Measurements from ENCODE around the gene PHACTR1.

DNA sequence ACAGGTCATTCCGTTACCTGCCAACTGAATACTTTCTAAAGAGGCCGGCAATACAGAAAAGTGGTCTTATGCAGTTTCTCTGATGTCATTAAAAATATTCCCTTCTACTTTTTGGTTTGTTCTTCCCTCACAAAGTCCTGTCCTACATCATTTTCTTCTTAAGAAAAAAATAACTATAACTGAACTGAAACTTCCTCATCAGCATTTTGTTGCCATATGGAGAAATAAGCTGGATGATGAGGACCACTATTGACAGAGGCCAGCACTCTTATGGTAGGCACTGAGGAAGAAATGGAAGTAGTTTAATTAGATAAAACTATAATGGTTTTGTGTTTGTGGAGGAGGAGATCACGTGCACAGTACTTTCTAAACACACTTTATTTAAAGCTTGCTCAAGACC is 274.9 kb downstream of the PHACTR1 start:
- TF ChIP-seq, protein P1, sequence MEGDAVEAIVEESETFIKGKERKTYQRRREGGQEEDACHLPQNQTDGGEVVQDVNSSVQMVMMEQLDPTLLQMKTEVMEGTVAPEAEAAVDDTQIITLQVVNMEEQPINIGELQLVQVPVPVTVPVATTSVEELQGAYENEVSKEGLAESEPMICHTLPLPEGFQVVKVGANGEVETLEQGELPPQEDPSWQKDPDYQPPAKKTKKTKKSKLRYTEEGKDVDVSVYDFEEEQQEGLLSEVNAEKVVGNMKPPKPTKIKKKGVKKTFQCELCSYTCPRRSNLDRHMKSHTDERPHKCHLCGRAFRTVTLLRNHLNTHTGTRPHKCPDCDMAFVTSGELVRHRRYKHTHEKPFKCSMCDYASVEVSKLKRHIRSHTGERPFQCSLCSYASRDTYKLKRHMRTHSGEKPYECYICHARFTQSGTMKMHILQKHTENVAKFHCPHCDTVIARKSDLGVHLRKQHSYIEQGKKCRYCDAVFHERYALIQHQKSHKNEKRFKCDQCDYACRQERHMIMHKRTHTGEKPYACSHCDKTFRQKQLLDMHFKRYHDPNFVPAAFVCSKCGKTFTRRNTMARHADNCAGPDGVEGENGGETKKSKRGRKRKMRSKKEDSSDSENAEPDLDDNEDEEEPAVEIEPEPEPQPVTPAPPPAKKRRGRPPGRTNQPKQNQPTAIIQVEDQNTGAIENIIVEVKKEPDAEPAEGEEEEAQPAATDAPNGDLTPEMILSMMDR (IDR thresholded peaks at IDR 0.05): no peak
- TF ChIP-seq POLR2A (IDR thresholded peaks at IDR 0.05): no peak

All from testis (tissue), 2 donors.